HCT116 (cell line): ENCODE data around the gene IREB2.

ENCODE experiments used
- CBX3 ChIP-seq: IDR thresholded peaks from 2 replicates; pipeline ENCODE4 v1.6.1; 2012; ENCODE audit warnings: low read depth
- FOSL1 ChIP-seq: IDR thresholded peaks from 2 replicates; pipeline ENCODE4 v1.6.1; 2012; ENCODE audit warnings: low read depth
- POLR2A ChIP-seq: IDR thresholded peaks from 2 replicates; pipeline ENCODE4 v1.7.0; 2011; ENCODE audit warnings: borderline replicate concordance; ENCODE audit not compliant: insufficient read depth, insufficient read length; ENCODE audit errors: extremely low read depth
- POLR2AphosphoS5 ChIP-seq: IDR thresholded peaks from 2 replicates; pipeline ENCODE4 v1.6.1; 2011; ENCODE audit warnings: mild to moderate bottlenecking, low read depth, low read length, moderate library complexity
- SRF ChIP-seq: IDR thresholded peaks from 2 replicates; pipeline ENCODE4 v1.6.1; 2012; ENCODE audit warnings: low read depth
- ZNF274 ChIP-seq: fragments of 200-500 bp; sonication (Bioruptor generic); IDR thresholded peaks from 2 replicates; pipeline ENCODE4 v1.6.1; 2014; ENCODE audit warnings: mild to moderate bottlenecking, low read depth, low read length, inconsistent platforms
- TF ChIP-seq, protein P1 (sequence below), 3 experiments: fragments of 200-600 bp in 1 of 3; sonication (generic) in 1 of 3; IDR thresholded peaks in 2 of 3; conservative IDR thresholded peaks in 1 of 3; 2 replicates each; pipeline ENCODE4 v1.5.1; 2012 to 2017; ENCODE audit warnings: low read depth in 2 of 3, low read length in 2 of 3, antibody characterized with exemption in 1 of 3, borderline replicate concordance in 1 of 3, control low read depth in 1 of 3, mild to moderate bottlenecking in 1 of 3, mixed read lengths in 1 of 3, mixed run types in 1 of 3, moderate library complexity in 1 of 3; ENCODE audit not compliant: insufficient read depth in 1 of 3
- TF ChIP-seq, protein P2 (sequence below): IDR thresholded peaks from 2 replicates; pipeline ENCODE4 v1.6.1; 2011; ENCODE audit warnings: mild to moderate bottlenecking, low read length, moderate library complexity; ENCODE audit not compliant: insufficient replicate concordance; ENCODE audit errors: extremely low read depth

DNA sequence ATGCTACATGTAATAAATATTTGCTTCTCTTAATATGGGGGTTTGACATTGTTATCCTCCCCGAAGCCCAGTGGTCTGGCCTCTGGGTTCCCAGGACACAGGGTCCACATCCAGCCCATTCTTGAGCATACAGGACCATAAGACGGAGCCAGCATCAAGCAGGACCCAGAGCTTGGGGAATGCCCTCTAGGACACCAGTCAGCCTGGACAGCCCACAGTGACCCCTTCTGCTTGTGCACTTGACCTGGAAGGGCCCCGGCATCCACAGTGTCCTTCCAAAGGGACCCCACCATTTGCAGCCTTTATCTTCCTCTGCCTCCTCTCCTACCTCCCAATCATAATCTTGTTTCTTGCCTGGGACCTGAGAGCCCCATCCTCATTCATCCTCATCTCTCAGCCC, 46.2 kb upstream of the IREB2 start:
- no peak for TF ChIP-seq ZNF274
- no peak for TF ChIP-seq POLR2A
- TF ChIP-seq, protein P1, sequence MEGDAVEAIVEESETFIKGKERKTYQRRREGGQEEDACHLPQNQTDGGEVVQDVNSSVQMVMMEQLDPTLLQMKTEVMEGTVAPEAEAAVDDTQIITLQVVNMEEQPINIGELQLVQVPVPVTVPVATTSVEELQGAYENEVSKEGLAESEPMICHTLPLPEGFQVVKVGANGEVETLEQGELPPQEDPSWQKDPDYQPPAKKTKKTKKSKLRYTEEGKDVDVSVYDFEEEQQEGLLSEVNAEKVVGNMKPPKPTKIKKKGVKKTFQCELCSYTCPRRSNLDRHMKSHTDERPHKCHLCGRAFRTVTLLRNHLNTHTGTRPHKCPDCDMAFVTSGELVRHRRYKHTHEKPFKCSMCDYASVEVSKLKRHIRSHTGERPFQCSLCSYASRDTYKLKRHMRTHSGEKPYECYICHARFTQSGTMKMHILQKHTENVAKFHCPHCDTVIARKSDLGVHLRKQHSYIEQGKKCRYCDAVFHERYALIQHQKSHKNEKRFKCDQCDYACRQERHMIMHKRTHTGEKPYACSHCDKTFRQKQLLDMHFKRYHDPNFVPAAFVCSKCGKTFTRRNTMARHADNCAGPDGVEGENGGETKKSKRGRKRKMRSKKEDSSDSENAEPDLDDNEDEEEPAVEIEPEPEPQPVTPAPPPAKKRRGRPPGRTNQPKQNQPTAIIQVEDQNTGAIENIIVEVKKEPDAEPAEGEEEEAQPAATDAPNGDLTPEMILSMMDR (IDR thresholded peaks at IDR 0.05 in 2 of 3, conservative IDR thresholded peaks at IDR 0.05 in 1 of 3; ENCODE audit: borderline replicate concordance in 1 of 3, insufficient read depth in 1 of 3, low read depth in 2 of 3, low read length in 2 of 3), result no peak
- TF ChIP-seq, protein P2, sequence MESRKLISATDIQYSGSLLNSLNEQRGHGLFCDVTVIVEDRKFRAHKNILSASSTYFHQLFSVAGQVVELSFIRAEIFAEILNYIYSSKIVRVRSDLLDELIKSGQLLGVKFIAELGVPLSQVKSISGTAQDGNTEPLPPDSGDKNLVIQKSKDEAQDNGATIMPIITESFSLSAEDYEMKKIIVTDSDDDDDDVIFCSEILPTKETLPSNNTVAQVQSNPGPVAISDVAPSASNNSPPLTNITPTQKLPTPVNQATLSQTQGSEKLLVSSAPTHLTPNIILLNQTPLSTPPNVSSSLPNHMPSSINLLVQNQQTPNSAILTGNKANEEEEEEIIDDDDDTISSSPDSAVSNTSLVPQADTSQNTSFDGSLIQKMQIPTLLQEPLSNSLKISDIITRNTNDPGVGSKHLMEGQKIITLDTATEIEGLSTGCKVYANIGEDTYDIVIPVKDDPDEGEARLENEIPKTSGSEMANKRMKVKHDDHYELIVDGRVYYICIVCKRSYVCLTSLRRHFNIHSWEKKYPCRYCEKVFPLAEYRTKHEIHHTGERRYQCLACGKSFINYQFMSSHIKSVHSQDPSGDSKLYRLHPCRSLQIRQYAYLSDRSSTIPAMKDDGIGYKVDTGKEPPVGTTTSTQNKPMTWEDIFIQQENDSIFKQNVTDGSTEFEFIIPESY, result no peak
- TF ChIP-seq FOSL1, result no peak
- TF ChIP-seq CBX3, result no peak
- TF ChIP-seq POLR2AphosphoS5, result no peak
- no peak for TF ChIP-seq SRF
